ENCODE data around the gene SPPL2B.

SPPL2B gene

GRCh38 chr19:2356036-2356646 lies 27.7 kb downstream of the SPPL2B start:
- no peak for DNase-seq

DNA sequence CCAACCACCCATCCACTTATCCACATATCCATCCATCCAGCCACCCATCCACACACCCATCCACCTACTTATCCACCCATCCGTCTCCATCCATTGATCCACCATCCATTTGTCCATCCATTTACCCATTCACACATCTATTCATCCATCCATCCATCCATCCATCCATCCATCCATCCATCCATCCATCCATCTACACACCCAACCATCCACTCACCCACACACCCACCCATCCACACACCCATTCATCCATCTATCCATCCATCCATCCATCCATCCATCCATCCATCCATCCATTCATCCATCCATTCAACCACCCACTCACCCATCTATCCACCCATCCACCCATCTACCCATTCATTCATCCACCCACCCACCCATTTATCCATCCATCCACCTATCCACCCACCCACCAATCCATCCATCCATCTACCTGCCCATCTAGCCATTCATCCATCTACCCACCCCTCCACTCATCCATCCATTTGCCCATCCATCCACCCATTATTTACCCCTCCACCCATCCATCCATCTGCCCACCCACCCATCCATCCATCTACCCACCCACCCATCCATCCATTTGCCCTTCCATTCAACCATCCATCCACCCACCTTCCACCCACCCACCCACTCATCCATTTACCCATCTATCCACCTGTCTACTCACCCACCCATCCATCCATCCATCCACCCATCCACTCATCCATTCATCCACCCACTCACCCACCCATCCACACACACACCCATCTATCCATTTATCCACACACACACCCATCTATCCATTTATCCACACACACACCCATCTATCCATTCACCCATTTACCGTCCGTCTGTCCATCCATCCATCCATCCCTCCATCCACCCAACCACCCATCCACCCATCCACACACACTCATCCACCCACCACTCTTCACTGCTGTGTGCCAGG lies 29.1 kb downstream of the SPPL2B start:
- no peak for DNase-seq

DNA sequence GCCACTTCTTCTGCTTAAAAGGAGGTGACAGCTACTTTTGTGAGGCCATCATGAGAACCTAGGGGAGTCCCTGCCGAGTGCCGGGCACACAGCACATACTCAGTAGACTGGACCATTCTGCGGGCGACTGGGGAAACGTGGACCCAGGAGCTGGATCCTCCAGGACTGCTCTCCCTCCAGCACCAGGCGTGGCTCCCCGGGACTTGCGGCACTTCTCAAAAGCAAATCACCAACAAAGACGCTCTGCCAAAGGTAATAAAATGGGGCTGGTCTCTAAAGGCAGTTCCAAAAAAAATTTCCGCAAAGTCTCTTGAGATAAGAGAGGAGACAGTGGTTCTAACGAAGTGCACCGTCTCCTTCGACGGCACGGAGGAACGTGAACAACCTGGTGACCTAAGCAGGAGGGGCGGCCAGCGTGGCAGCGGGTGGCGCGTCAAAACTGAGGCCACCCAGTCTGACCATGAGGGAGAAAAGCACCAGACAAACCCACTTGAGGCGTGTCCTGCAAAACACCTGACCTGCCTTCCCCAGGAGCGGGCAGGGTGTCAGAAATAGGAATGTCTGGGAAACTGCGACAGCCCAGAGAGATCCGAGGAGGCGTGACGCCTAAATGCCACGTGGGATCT lies 30.2 kb downstream of the SPPL2B start:
- DNase-seq, result no peak

GRCh38 chr19:2359992-2360685 lies 31.7 kb downstream of the SPPL2B start, which contains the start of gene TMPRSS9:
TMPRSS9 (plus strand) TSS chr19:2360265; CDS start chr19:2389786, 29,521 bp downstream.
- no peak for DNase-seq

GRCh38 chr19:2360833-2361232 lies 32.3 kb downstream of the SPPL2B start:
- no peak for DNase-seq

- no peak for DNase-seq
Observed at GRCh38 chr19:2361246-2362045, 33.0 kb downstream of the SPPL2B start.

- DNase-seq, result no peak
Observed at GRCh38 chr19:2362046-2362969, 33.8 kb downstream of the SPPL2B start.

DNA sequence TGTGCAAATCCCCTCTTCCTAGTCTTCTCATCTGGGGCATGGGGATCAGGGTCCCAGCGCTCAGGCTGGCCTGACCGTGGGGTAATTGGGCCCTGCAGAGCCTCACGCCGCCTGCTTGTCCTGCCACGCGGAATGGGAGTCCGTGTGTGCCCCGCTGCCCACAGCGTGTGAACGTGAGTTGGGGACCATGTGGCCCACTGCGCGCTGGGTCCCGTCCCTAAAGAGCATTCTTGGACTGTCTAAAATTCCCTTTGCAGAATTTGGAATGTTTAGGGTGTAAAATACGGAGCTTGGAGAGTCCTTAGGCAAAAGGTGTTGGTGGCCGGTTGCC lies 34.5 kb downstream of the SPPL2B start:
- DNase-seq, result no peak

DNA sequence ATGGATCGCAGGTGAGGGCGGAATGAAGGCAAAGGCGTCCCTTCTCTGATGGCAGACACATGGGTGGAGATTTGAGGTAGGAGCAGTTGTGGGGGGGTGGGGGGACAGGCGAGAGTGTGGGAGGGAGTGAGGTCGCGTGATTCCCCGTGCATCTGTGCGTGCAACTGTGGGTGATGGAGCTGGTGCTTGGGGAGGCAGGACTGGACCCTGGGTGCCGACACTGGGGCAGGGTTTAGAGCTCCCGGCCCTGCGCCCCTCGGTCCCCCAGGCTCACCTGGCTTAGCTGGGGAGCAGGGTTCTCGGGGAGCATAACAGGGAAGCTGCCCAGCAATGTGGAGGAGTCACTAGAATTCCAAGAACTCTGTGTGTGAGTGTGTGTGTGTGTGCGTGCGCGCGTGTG lies 34.9 kb downstream of the SPPL2B start:
- no peak for DNase-seq

DNA sequence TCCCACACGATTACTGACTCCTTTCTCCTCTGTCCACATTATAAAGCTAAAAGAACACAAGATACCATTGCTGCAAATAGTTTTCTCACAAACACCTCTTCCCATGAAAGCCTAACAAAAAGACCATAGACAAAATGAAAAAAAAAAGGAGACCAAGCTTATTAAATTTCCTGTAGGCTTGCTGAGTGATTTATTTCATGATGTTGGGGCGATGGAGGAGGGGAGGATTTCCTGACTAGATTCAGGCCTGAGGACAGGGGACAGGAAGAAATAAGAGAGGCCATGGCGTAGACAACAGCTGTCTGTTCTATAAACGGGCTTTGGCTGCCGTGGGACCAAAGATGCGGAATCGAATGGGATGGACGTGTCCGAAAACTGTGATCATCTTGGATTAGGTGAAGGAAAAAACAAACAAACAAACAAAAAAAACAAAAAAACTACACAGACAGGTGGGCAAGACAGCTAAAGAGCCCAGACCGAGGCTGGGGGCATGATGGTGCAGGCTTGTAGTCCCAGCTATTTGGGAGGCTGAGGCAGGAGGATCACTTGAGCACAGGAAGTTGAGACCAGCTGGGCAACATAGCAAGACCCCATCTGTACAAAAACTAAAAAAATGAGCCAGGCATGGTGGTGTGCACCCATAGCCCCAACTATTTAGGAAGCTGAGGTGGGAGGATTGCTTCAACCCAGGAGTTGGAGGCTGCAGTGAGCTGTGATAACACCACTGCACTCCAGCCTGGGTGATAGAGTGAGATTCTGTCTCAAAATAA lies 36.9 kb downstream of the SPPL2B start:
- DNase-seq, result no peak

GRCh38 chr19:2371656-2372055 lies 43.2 kb downstream of the SPPL2B start:
- no peak for DNase-seq

- no peak for DNase-seq
Observed at GRCh38 chr19:2372076-2372612, 43.7 kb downstream of the SPPL2B start.

GRCh38 chr19:2374808-2375207 lies 46.3 kb downstream of the SPPL2B start:
- DNase-seq, result no peak

DNA sequence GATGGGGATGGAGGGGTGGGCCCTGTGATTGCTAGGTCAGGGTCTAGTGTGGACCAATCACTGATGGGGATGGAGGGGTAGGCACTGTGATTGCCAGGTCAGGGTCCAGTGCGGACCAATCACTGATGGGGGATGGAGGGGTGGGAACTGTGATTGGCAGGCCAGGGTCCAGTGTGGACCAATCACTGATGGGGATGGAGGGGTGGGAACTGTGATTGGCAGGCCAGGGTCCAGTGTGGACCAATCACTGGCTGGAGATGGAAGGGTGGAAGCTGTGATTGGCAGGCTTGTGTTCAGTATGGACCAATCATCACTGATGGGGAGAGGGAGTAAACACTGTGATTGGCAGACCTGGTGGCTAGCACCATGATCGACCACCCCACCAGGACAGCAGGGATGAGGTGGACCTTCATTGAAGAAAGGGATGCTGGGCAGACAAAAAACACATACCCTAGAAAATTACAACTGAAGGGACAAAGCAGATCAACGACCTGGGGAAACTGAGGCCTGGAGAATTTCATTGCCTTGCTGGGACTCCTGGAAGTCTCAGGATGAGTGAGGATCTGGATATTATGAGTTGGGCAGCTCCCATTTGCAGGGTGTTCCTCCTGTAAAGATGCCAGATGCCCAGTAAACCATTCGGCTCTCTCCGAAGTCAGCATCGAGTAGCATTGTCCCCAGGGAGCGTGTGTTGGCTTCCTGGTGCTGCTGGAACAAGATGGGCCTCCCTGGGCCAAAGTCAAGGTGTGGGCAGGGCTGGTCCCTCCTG lies 47.1 kb downstream of the SPPL2B start:
- DNase-seq, result no peak

GRCh38 chr19:2376784-2377519 lies 48.5 kb downstream of the SPPL2B start:
- DNase-seq, result no peak

DNA sequence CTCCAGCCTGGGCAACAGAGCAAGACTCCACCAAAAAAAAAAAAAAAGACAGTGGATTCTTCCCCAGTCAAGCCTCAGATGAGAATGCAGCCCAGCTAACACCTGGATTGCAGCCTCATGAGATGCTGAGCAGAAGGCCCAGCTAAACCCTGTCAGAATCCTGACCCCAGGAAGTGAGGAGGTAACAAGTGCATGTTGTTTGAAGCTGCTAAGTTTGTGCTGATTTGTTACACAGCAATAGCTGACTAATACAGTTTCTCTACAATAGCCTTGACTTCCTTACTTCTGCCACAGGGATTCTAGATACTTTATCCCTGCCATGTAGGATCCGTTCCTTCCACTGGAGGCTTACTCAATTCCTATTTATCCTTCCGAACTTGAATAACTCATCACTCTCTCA lies 52.1 kb downstream of the SPPL2B start:
- no peak for DNase-seq

GRCh38 chr19:2381148-2381820 lies 52.8 kb downstream of the SPPL2B start:
- DNase-seq, result no peak

Measured in hematopoietic multipotent progenitor cell treated with erythropoietin and hydrocortisone succinate and interleukin-3 and kit ligand, for 8 days (in vitro differentiated cells).